RPMI8226 (cell line): ENCODE data around the gene WNT7A.

ENCODE experiments used
- DNase-seq: peaks from one replicate; pipeline ENCODE4 v3.0.0-alpha.2; 2015

WNT7A gene

GRCh38 chr3:13791198-13792050, 88.4 kb downstream of the WNT7A start:
- no peak for DNase-seq

GRCh38 chr3:13790376-13791197, 89.3 kb downstream of the WNT7A start:
- no peak for DNase-seq

- no peak for DNase-seq
Observed at GRCh38 chr3:13788522-13789424, 91.1 kb downstream of the WNT7A start.

- DNase-seq, result no peak
Observed at GRCh38 chr3:13787533-13788132, 92.2 kb downstream of the WNT7A start.

GRCh38 chr3:13786811-13787210, 93.1 kb downstream of the WNT7A start:
- no peak for DNase-seq

GRCh38 chr3:13785853-13786436, 93.9 kb downstream of the WNT7A start:
- DNase-seq, result no peak

- DNase-seq, result no peak
Observed at GRCh38 chr3:13785351-13785750, 94.5 kb downstream of the WNT7A start.

GRCh38 chr3:13783476-13783875, 96.4 kb downstream of the WNT7A start:
- no peak for DNase-seq

- DNase-seq, result no peak
Observed at GRCh38 chr3:13782501-13782900, 97.4 kb downstream of the WNT7A start.

- no peak for DNase-seq
Observed at GRCh38 chr3:13781417-13781816, 98.5 kb downstream of the WNT7A start.

GRCh38 chr3:13780432-13781176, 99.3 kb downstream of the WNT7A start:
- DNase-seq, result no peak

GRCh38 chr3:13776253-13777050, 103.4 kb downstream of the WNT7A start:
- DNase-seq, result no peak

GRCh38 chr3:13772885-13773745, 106.8 kb downstream of the WNT7A start:
- DNase-seq, result no peak

- DNase-seq, result no peak
Observed at GRCh38 chr3:13772321-13772745, 107.5 kb downstream of the WNT7A start.

GRCh38 chr3:13771496-13771895, 108.4 kb downstream of the WNT7A start:
- no peak for DNase-seq

- DNase-seq, result no peak
Observed at GRCh38 chr3:13770170-13771169, 109.4 kb downstream of the WNT7A start.

- no peak for DNase-seq
Observed at GRCh38 chr3:13769422-13769821, 110.4 kb downstream of the WNT7A start.

- DNase-seq, result no peak
Observed at GRCh38 chr3:13768453-13768852, 111.4 kb downstream of the WNT7A start.
